ENCODE results near the gene KCNQ4.

The KCNQ4 gene

DNA sequence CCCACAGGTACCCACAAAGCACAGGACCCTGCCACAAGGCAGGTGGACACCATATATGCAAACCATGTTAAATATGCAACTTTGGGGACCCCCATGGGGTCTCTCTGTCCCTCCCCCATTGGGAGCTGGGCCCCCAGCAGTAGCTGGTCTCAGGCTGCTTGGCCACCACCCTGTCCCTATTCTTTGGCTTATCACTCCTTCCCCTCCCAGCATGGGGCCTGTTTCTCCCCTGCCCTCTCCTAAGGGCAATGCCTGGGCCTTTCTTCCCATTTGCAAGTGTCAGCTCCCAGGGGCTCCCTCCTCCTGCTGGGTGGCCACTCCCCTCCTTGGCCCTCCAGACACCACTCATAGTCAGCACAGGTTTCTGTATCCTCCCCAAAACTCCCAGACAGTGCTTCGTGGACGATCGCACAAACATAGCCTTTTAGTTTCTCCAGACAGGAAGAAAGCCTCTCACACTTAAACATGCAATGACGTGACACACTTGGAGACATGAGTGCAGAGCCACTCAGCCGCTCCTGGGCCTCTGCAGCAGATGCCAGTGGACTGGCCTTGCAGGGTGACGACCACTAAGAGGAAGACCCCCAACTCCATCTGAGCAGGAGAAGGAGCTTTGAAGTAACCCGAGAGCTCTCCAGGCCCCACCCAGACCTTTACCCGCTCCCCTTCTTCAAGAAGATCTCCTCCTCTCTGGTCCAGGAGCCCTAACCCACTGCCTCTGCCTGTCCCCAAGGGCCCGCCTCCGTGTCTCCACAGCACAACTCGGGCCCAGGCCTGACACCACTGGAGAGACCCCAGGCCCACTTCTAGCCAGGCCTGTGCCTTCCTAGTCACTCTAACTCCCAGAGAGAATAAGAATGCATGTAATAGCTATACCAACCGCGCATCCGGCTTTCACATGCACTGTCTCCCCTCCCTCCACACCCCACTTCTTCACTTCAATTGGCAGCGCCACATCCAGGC lies 55.7 kb downstream of the KCNQ4 start:
- DNase-seq (ENCODE audit: low read depth, low spot score): no peak

DNA sequence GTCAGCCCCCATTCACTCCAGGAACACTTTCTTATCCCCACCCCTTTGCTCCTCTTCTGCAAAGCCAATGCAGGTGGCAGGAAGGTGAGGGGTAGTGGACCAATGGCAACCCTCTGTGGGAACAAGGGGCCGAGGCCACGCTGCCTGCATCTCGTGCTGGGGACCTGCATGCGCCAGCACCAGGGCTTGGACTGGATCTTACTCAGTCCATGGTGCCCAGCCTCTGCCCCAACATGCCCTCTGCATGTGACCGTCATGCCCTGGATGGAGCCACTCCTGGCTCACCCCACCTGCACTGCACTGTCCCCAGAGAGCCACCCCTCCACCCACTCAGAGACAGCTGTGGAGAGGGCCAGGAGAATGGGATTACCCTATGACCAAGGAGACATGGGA lies 56.4 kb downstream of the KCNQ4 start:
- no peak for DNase-seq (ENCODE audit: low read depth, low spot score)

DNA sequence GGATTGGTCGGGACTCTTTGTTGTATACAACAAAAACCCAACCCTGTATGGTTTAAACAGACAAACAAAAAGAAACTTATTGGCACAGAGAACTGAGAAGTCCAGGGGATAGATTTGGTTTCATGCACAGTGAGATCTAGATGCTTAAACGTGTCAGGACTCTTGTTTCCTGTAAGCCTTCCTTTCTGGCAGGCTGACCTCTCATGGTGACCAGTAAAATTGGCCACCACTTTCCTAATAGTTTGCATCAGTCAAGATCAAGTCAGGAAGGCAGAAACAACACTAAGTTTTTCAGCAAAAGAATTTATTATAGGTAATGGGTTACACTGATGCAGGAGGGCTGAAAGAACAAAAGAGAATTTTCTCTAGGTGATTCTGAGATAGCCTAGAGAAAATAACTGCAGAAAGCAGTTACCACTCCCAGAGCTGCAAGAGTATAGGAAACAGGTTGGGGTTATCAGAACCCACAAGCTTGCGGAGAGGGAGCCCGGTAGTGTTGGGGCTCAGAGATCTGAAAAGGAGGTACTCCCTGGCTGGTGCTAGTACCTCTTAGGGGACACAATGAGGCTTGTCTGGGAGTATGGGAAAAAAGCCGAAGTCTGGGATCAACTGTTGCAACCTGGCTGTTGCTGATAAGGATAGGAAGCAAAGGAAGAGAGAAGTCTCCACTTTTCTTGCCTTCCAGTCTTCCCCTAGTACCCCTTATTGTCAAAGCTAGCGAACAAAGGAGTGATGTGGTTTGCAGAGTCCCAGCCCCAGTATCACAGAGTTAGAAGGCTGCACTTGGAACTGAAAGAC lies 57.1 kb downstream of the KCNQ4 start:
- no peak for DNase-seq (ENCODE audit: low read depth, low spot score)

DNA sequence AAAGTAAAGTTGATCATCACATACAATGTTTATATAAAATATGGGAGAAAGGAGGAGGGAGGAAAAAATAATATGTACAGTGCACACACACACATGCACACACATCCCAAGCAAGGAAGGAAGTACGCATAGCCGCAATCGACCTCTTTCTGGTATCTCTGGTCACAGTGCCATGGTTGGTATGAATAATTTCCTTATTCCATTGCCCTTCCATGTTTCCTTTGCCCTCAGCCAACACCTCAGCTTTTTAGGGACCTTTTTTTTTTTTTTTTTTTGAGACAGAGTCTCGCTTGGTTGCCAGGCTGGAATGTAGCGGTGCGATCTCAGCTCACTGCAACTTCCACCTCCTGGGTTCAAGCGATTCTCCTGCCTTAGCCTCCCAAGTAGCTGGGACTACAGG lies 58.0 kb downstream of the KCNQ4 start:
- DNase-seq (ENCODE audit: low read depth, low spot score): no peak

DNA sequence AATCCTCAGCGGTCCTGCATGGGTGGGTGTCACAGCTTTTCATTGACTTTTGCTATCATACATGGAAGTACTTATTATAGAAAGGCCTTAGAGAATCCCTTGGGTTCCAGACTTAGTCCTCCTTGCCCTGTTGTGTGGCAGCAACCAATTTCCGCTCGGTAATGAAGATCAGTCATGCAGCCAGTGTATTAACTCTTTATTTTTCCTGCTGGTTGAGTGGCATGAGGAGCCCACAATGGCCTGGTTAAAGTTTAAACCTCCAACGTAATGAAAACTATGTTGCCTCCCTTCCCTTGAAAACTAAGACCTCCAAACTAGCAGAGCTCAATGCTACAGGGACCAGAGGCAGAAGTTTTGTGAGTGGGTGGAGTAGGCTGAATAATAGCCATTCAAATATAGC lies 58.6 kb downstream of the KCNQ4 start:
- no peak for DNase-seq (ENCODE audit: low read depth, low spot score)

DNA sequence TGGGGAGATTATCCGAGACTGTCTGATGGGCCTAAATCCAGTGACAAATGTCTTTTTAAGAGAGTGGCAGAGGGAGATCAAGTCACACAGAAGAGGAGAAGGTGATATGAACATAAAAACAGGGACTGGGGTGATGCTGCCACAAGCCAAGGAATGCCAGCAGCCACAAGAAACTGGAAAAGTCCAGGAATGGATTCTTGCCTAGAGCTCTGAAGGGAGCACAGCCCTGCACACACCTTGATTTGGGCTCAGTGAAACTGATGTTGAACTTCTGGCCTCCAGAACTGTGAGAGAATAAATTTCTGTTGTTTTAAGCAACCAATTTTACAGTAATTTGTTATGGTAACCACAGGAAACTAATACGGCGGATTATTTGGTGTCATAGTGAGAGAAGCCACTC lies 59.1 kb downstream of the KCNQ4 start:
- no peak for DNase-seq (ENCODE audit: low read depth, low spot score)

DNA sequence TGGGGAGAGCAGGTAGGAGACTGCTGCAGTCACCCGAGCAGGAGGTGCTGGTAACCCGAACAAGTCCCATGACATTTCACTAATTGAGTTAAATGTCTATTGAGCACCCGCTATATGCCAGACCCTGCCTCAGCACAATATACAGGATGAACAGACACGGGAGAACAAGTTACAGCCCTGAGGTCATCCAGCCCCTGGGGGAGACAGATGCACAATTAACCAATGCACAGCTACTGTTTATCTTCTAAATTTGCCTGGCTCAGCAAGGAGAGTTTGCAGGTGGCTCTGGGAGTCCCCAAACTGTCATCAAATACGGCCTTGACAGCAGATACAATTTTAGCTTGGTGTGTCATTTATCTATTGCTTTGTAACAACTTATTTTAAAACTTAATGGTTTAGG lies 60.5 kb downstream of the KCNQ4 start:
- DNase-seq (ENCODE audit: low read depth, low spot score): no peak

DNA sequence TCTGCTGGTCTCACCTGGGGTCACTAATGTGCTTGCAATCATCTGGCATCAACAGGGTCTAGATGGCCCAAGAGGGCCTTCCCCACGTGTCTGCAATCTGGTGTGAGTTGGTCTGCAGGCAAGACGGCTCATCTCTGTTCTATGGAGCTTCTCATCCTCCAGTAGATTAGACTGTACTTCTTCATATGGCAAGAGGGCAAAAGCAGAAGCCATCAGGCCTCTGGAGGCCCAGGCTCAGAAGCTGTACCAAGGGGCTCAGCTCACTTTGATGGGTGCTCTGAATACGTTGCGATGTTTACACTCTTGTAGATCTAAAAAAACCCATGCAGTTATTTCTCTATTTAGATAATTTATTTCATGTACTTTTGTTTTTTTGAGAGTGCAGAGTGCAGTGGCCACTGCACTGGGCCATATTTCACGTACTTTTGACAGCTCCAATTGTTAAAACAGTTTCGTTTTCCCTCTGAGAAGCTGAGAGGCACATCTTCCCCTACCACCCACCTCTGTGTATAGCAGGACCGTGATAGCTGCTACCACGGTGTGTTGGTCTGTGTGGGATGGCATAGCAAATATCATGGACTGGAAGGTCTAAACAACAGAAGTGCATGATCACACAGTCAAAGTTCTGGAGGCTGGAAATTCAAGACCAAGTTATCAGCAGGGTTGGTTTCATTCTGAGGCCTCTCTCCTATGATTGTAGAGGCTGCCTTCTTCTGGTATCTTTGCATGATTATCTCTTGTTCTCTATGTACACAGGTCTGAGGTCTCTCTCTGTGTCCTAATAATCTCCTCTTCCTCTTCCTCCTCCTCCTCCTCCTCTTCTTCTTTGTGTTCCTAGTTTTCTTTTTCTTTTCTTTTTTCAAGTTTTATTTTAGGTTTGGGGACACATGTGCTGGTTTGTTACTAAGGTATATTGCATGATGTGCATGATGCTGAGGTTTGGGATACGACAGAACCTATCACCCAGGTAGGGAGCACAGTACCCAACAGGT lies 61.6 kb downstream of the KCNQ4 start:
- no peak for DNase-seq (ENCODE audit: low read depth, low spot score)

DNA sequence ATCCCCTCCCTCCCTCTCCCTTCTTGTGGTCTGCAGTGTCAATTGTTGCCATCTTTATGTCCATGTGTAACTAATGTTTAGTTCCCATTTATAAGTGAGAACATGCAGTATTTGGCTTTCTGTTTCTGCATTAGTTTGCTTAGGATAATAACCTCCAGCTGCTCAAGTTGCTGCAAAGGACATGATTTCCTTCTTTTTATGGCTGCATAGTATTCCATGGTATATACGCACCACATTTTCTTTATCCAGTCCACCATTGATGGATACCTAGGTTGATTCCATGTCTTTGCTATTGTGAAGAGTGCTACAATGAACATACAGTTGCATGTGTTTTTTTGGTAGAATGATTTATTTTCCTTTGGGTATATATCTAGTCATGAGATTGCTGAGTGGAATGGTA lies 62.3 kb downstream of the KCNQ4 start:
- no peak for DNase-seq (ENCODE audit: low read depth, low spot score)

DNA sequence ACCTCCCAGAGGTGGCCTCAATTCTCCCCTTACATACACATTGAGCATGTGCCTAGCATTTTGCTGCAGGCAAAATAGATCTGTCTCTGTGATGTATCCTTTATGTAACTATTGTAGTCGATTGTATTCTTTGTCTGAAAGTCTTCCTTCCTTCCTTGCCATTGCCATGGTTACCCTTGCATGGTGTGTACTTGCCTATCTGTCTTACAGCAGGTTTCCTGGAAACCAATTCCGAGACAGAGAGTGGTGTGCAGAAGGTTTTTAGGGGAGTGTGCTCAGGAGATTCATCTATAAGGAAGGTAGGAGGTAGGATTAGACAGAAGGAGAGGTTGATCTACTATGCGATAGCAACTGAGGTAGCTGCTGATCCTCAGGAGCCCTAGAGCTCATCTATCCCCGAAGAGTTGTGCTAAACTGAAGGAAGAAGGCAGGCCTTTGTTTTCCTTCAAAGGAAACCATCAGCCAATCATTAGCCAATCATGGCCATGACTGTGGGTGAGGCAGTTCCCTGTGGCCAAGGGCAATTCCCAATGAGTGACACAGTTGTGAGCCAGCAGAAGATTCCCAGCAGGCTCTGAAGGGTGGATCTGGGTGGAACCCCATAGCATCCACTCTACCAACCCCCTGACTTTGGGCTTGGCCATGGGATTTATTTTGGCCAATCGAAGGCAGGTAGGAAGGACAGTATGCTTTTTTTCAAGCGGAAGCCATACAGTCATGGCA lies 63.6 kb downstream of the KCNQ4 start:
- no peak for DNase-seq (ENCODE audit: low read depth, low spot score)

DNA sequence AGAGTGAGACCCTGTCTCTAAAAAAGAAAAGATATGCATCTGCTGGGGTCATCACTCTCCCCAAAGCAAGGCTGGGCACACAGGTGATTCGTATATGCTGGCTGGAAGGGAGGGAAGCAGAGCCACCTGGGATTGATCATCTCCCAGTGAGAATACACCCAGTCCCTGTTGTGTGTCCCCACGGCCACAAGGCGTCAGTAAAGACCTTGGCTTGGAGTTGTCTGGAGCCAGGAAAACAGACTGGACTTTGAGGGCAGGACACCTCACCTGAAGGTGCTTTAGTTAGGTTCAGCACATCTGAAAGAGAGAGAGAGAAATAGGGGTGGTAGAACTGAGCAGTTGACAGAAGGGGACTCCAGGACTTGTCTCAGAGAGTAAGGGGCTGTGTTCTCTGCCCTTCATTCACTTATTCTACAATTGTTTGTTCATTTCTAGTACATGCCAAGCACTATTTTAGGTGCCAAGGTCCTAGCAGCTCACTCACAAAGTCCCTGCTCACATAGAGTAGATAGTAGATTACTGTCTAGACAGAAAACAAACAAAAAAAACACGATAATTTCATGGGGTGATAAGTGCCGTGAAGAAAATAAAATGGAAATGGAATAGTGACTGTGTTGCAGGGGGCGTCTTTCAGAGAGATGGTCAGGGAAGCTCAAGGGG lies 65.1 kb downstream of the KCNQ4 start:
- DNase-seq (ENCODE audit: low read depth, low spot score): peak; percentile 63

DNA sequence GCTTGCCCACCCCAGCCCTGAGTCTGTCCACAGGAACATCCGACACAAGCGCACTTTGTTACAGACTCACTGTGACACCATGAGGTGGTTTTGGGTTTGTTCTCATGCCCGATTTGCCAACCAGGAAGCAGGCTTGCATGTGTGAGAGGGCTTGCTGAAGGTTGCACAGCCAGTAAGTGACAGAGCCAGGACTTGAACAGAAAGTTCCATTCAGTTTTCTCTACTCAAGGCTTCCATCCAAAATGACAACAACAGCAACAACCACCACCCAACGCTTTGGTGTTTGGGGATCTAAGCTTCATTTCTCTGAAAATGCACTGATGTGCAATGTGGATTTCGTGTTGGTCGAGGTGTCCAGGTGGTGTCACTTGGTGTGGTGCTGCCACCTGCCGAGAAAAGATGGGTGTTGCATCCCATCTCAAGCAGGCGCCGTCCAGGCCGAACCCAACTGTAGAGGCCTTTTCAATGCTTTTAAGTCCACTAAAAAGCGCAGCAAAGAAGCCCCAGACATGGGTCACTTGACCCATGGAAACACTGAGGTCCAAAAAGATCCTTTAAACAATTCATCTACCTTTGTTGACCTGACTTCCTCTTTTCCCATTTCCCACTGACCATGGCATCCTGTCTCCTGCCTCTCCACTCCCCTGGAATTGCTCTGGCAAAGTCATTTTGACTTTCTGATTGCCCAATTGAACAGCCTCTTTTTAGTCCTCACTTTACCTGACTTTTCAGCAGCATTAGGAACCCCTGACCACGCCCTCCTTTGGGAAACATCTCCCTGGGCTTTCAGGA lies 66.4 kb downstream of the KCNQ4 start:
- DNase-seq (ENCODE audit: low read depth, low spot score): no peak

DNA sequence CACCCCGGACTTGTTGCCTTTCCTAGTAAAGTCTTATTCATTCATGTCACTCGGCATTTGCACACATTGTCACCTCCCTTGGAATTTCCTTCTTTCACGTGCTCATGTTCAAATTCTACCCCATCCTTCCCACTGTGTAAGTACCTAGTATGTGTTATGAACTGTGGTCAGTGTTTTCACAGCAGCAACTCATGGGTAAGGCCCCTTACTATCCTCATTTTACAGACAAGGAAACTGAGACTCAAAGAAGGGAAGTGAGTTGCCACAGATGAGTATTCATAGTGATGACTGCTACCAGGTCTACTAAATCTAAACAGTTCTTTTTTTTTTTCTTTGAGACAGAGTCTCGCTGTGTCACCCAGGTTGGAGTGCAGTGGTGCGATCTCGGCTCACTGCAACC lies 68.1 kb downstream of the KCNQ4 start:
- DNase-seq (ENCODE audit: low read depth, low spot score): no peak

DNA sequence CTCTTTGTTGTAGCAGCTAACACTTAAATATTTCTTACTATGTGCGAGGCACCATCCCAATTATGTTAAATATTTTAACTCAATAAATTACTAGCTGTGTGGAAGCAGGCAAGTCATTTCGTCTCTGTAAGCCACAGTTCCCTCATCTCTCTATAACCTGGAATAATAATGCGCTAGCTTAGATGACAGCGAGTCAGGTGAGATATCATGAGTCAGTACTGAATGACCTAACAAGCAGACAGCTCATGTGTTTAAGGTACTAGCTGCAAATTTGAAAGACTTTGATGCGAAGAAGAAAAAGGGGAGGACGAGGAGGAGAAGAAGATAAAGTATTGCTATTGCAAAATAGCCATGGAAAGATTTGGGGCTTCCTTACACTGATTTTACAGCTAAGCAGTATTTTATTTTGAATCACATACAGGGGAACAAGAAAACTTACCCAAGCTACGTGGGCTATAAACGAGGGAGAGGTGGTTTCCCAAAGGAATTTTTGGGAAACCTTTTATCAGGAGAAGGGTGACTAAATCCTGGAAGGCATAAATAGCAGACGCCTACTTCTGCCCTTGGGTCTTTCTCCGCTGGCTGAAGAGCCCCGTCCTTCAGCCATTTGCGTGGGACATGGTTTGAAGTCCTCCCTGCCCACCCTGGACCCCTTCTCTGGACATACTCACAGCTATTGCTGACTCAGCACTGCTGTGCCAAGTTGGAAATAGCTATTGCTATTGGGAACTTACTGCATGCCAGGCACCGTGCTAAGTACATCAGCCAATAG lies 69.7 kb downstream of the KCNQ4 start:
- DNase-seq (ENCODE audit: low read depth, low spot score): no peak

DNA sequence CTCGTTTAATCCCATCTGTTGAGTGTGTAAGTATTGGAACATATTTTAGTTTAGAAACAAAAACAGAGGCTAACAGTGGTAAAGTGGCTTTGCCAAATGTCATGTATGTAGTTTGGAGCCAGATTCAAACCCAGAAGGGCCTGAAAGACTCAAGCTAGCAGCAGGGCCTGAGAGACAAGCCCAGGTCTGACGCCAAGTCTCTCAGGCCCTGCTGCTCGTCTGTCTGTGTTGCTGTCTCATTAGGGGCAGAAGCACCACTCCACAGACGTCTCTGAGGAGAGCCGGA lies 70.2 kb downstream of the KCNQ4 start:
- no peak for DNase-seq (ENCODE audit: low read depth, low spot score)

DNA sequence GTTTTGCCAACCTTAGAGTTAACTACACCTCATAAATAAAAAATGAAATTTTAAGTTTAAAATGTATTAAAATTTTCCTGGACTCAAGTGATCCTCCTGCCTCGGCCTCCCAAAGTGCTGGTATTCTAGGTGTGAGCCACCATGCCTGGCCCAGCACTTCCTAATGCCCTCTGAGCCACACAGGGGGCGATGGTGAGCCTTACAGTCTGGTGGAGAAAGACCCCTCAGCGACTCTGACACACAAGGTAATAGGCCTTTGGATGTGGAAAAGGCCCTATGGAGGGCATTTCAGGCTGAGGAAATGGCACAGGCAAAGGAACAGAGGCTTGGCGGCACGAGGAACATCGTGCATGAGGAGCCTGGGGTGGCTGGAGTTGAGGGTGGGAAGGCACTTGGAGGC lies 71.9 kb downstream of the KCNQ4 start:
- no peak for DNase-seq (ENCODE audit: low read depth, low spot score)

DNA sequence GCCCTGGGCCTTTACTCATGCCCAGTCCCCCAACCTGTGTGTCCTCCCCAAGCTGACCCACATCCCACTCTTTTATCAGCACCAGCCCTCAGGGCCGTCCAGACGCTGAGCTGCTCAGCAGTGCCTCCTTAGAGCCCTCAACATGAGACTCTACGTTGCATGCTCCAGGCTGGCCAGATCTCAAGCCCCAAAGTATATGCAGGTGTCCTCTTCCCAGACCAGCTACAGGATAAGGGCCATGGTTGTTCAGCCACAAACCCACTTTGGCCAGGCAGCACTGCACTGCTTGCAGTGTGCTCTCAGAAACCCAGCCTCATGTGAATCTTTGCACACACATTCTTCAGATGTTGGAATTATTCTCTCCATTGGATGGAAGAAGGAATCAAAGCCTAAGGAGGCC lies 72.5 kb downstream of the KCNQ4 start:
- no peak for DNase-seq (ENCODE audit: low read depth, low spot score)

DNA sequence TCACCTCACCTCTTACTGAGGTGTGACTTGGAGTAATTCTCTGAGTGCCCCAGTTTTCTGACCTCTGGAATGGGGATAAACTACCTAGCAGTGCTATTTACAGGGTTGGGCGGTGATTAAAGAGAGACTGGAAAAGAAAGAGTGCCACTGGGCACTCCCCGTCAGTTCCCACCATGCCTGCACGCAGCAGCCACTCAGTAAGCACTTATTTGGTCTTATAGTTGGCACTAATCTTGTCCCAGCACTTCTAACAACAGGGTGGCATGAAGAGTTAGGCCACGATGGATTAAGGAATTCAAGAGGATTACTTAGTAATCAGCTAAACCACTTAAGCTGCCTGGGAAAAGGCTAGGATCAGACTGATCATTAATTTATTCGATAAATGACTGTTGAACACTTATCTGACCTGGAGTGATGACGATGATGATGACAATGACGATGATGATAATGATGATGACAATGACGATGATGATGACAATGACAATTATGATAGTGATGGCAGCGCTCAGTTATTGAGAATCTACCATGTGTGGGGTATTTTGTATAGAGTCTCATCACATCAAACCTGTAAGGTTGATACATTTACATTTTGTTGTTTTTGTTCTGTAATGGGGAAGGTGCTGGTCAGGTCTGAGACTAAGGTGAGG lies 73.2 kb downstream of the KCNQ4 start:
- no peak for DNase-seq (ENCODE audit: low read depth, low spot score)

DNA sequence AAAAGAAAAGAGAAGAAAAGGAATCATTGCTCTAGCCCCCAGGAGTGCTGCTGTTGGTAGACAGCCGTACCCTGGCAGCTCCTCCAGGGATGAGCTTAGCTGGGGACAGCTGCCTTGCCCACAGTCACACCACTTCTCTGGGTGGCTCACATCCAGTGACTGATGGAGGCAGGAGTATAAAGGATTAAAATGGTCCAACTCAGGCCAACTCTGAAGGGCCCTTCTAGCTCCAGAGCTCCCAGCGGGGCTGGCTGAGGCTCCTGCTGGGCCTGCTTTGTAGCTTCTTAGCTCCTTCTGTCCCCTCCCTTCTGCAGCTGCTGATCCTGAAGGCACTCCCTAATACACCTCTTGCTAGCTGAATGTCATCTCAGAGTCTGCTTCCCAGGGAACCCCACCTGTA lies 74.2 kb downstream of the KCNQ4 start:
- DNase-seq (ENCODE audit: low read depth, low spot score): no peak

Data from iPS DF 19.7 (cell line).